BLaER1 (cell line): ENCODE measurements around the gene TMEM72.
A peak's percentile ranks its signal among the peaks of the same experiment; 100 is the strongest.

Source experiments
- H3K27ac ChIP-seq: shearing (Covaris generic); formaldehyde crosslinking; 2 replicates; pipeline ENCODE4 v1.8.1; 2022
- H3K27me3 ChIP-seq: shearing (Covaris generic); formaldehyde crosslinking; 2 replicates; pipeline ENCODE4 v1.8.1; 2022
- H3K36me3 ChIP-seq: shearing (Covaris generic); formaldehyde crosslinking; 2 replicates; pipeline ENCODE4 v1.8.1; 2022
- H3K4me1 ChIP-seq: shearing (Covaris generic); formaldehyde crosslinking; 2 replicates; pipeline ENCODE4 v1.8.1; 2022
- H3K4me2 ChIP-seq: shearing (Covaris generic); formaldehyde crosslinking; 2 replicates; pipeline ENCODE4 v1.8.1; 2022
- H3K4me3 ChIP-seq: shearing (Covaris generic); formaldehyde crosslinking; 2 replicates; pipeline ENCODE4 v1.8.1; 2022
- H3K9ac ChIP-seq: shearing (Covaris generic); formaldehyde crosslinking; 2 replicates; pipeline ENCODE4 v1.8.1; 2022
- H3K9me3 ChIP-seq: shearing (Covaris generic); formaldehyde crosslinking; 2 replicates; pipeline ENCODE4 v1.8.1; 2022
- H4K20me1 ChIP-seq: shearing (Covaris generic); formaldehyde crosslinking; 2 replicates; pipeline ENCODE4 v1.8.1; 2022
- Cebpa-rat ChIP-seq: shearing (Covaris generic); IDR thresholded peaks from 2 replicates; pipeline ENCODE4 v1.8.1; 2022

Gene TMEM72

GRCh38 chr10:44930904-44931620 lies 19.9 kb downstream of the TMEM72 start:
- Histone ChIP-seq H3K27me3 (no peaks in the 10 kb centered on the region), H3K4me1 (peaks cover 55% of the 10 kb centered on the region), H3K9me3 (no peaks in the 10 kb centered on the region), H3K36me3 (no peaks in the 10 kb centered on the region), H3K27ac (no peak overlapping the region), H3K4me3 (no peak overlapping the region), H4K20me1 (no peaks in the 10 kb centered on the region), H3K4me2 (no peak overlapping the region), H3K9ac (no peak overlapping the region)
- TF ChIP-seq Cebpa-rat = no peak

GRCh38 chr10:44931621-44932516 lies 20.7 kb downstream of the TMEM72 start:
- Histone ChIP-seq H3K27ac (peak overlapping the region; percentile 60), H3K27me3 (no peaks in the 10 kb centered on the region), H3K9ac (no peak overlapping the region), H3K4me2 (peak overlapping the region; percentile 75; the same call in 1 of the 2 replicates), H3K9me3 (no peaks in the 10 kb centered on the region), H3K4me1 (peaks cover 55% of the 10 kb centered on the region), H3K4me3 (no peak overlapping the region), H4K20me1 (no peaks in the 10 kb centered on the region), H3K36me3 (no peaks in the 10 kb centered on the region)
- no peak for TF ChIP-seq Cebpa-rat

GRCh38 chr10:44932517-44933450 lies 21.6 kb downstream of the TMEM72 start:
- no peaks in the 10 kb centered on the region for H3K27me3 ChIP-seq
- H3K4me1 ChIP-seq = peaks cover 53% of the 10 kb centered on the region
- H3K9me3 ChIP-seq = peaks cover 2% of the 10 kb centered on the region; the same call in 1 of the 2 replicates
- H3K4me3 ChIP-seq = no peak overlapping the region
- no peaks in the 10 kb centered on the region for H4K20me1 ChIP-seq
- peak overlapping the region; percentile 79 for H3K27ac ChIP-seq
- peak overlapping the region; percentile 75 for H3K4me2 ChIP-seq
- 0 out of 2 replicates have a peak overlapping the region, but pooled peaks have one; percentile 40 for H3K9ac ChIP-seq
- no peaks in the 10 kb centered on the region for H3K36me3 ChIP-seq
- no peak for TF ChIP-seq Cebpa-rat

DNA sequence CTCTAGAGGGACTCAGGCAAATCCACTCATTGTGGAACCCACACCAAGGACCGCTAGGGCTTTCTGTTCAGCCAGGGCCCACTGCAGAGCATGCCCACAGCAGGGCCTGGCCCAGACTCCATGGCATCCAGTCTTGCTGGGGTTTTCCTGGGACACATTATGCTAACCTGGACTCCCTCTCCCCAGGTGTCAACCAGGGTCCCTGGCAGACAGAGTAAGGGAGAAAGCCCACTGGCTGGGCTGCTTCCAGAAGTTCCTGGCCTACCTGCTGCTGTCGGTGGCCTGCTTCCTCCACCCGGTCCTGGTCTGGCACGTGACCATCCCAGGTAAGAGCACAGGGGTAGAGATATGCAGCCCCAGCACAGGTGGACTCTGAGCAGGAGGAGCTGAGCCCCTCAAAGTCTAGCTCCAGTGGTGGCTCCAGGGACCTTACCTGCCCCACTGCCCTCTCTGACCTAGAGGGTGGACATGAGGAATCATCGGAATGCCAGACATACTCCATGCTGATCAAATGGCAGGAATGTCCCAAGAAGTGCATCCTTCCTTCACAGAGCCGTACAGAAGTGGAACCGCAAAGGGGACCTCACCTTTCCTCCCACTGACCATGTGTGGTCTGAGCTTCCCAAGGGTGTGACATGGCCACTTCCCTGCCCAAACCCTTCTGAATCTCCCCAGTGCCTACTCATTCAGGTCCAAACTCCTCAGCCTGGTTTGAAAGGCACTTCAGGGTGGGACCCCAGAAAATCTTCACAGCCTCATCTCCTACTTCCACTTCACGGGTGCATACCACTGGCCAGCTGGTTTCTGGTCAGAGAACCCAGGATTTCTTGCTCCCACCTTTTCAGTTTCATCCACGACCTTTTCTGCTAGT lies 22.5 kb downstream of the TMEM72 start:
- Histone ChIP-seq H3K27me3 (no peaks in the 10 kb centered on the region), H3K4me2 (peak overlapping the region; percentile 75), H4K20me1 (no peaks in the 10 kb centered on the region), H3K27ac (peak overlapping the region; percentile 79), H3K9me3 (peaks cover 11% of the 10 kb centered on the region; the same call in 1 of the 2 replicates), H3K4me3 (no peak overlapping the region), H3K36me3 (no peaks in the 10 kb centered on the region), H3K9ac (0 out of 2 replicates have a peak overlapping the region, but pooled peaks have one; percentile 40), H3K4me1 (peaks cover 53% of the 10 kb centered on the region)
- TF ChIP-seq Cebpa-rat = no peak

- Histone ChIP-seq H3K9me3 (peaks cover 18% of the 10 kb centered on the region), H3K4me3 (no peak overlapping the region), H3K27ac (peak overlapping the region; percentile 79), H3K36me3 (no peaks in the 10 kb centered on the region), H3K9ac (no peak overlapping the region), H4K20me1 (no peaks in the 10 kb centered on the region), H3K4me1 (peaks cover 53% of the 10 kb centered on the region), H3K4me2 (peak overlapping the region; percentile 75), H3K27me3 (no peaks in the 10 kb centered on the region)
- TF ChIP-seq Cebpa-rat = no peak
Observed at GRCh38 chr10:44934416-44935200, 23.5 kb downstream of the TMEM72 start.

- peaks cover 53% of the 10 kb centered on the region for H3K4me1 ChIP-seq
- no peaks in the 10 kb centered on the region for H4K20me1 ChIP-seq
- H3K9ac ChIP-seq = peak overlapping the region; percentile 32; the same call in 1 of the 2 replicates
- TF ChIP-seq Cebpa-rat = no peak
- peak overlapping the region; percentile 75 for H3K4me2 ChIP-seq
- peak overlapping the region; percentile 79 for H3K27ac ChIP-seq
- H3K4me3 ChIP-seq = peak overlapping the region; percentile 26; the same call in 1 of the 2 replicates
- H3K9me3 ChIP-seq = peaks cover 18% of the 10 kb centered on the region
- no peaks in the 10 kb centered on the region for H3K36me3 ChIP-seq
- no peaks in the 10 kb centered on the region for H3K27me3 ChIP-seq
Observed at GRCh38 chr10:44935201-44935965, 24.2 kb downstream of the TMEM72 start.

GRCh38 chr10:44935966-44936295 lies 24.8 kb downstream of the TMEM72 start:
- H3K27ac ChIP-seq = peak overlapping the region; percentile 79
- TF ChIP-seq Cebpa-rat = no peak
- H3K4me1 ChIP-seq = peaks cover 53% of the 10 kb centered on the region

More at GRCh38 chr10:44935966-44936295, 24.8 kb downstream of the TMEM72 start:
- no peaks in the 10 kb centered on the region for H3K27me3 ChIP-seq
- H3K9ac ChIP-seq = peak overlapping the region; percentile 32; the same call in 1 of the 2 replicates
- no peaks in the 10 kb centered on the region for H4K20me1 ChIP-seq
- peak overlapping the region; percentile 26; the same call in 1 of the 2 replicates for H3K4me3 ChIP-seq
- peaks cover 22% of the 10 kb centered on the region for H3K9me3 ChIP-seq
- H3K4me2 ChIP-seq = peak overlapping the region; percentile 75
- H3K36me3 ChIP-seq = no peaks in the 10 kb centered on the region
